Cardiac fibroblast (primary cell): ENCODE data around the gene SH2D7.

Experiments
- DNase-seq, 2 donors: peaks; one replicate each; pipeline versions ENCODE4 v3.0.0 to v3.0.0-alpha.2; 2010; ENCODE audit warnings: low read depth in 2 of 2
- H3K4me3 ChIP-seq, 2 donors: replicated peaks in 1 of 2; 1 replicate in 1 of 2; 2 replicates in 1 of 2; pipeline ENCODE4 v1.5.1; 2011; ENCODE audit warnings: low read depth in 2 of 2, low read length in 2 of 2, mild to moderate bottlenecking in 2 of 2, moderate library complexity in 1 of 2
- TF ChIP-seq, protein P1 (sequence below): IDR thresholded peaks from one replicate; pipeline ENCODE4 v1.5.1; 2011; ENCODE audit warnings: low read depth, mild to moderate bottlenecking, low read length, inconsistent platforms

The SH2D7 gene

DNA sequence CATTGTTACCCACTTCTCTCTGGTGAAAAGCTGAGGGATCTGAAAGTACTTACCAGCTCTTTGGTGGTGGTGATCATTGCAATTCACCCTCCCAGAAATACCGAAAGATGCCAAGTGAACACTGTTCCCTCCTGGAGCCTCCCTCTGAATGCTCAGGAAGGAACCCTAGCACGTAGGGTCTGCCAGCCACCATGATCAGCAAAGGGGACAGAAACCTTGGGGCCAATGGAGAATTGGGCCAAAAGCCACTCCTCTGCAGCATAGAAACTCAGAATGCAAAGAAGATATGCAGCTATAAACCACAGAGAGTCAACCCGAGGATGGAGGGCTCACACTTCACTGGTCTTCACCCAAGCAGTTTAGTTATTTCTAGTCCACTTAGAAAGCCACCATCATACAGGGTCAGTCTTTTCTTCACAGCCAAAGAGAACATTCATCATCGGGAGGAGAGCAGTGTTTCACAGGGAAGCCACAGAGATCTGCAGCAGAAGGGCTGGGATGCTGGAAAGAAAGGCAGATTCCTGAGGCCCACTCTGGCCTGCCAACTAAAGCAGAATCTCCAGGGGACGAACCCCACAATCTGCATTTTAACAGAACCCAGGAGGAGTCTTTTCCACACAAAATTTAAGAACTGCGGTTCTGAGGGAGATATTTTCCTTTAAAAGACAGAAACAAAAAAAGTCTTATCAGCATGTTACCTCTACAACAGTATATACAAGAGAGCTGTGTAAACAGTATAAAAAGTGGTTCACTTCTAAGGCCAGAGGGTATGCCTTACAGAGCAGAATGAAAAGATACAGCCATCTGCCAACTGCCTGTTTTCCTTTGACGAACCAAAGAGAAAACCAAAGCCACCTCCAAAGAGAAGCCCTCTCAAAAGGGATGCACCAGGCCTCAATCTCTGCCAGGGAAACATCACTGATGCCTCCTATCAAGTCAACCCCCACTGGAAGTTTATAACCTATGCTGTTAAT is 26.1 kb upstream of the SH2D7 start:
- H3K4me3 ChIP-seq, result no peak overlapping the region
- no peak for DNase-seq

DNA sequence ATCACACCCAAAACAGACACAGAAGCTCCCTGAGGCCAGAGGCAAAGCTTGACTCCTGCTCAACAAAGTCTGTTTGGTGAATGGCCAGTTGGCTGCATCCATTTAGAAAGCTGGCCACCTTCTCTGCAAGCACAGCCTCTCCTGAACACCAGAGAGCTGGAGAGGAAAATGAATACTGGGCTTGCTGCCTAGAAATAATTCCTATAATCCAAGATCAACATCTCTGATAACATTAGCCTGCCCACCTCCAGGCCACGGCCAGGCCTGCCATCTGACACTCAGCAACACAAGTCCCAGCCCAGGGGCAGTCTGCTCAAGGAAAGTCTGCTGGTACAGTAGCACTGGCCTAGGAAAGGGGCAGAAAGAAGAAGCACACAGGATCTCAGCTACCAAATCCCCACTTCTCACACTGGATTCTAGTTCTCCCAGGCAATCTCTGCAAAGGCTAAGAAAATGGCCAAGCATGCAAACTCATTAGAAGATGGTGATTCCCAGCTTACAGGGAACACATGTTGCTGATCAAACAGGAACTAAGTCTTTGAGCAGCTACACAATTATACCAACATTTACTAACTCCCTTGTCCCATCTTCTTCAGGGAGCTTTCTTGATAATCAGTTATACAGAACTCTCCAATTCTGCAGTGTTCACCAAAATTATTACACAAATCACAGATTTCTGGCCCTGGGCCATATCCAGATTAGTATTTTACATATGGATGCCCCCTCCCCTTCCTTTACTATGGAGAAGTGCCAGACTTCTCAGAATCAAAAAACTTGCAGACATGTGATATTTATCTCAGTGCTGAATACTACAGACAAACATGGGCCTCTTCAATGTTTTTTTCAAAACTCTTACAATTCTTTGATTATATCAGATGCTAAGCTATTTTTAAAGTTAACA is 24.8 kb upstream of the SH2D7 start:
- H3K4me3 ChIP-seq, result no peak overlapping the region
- TF ChIP-seq, protein P1, sequence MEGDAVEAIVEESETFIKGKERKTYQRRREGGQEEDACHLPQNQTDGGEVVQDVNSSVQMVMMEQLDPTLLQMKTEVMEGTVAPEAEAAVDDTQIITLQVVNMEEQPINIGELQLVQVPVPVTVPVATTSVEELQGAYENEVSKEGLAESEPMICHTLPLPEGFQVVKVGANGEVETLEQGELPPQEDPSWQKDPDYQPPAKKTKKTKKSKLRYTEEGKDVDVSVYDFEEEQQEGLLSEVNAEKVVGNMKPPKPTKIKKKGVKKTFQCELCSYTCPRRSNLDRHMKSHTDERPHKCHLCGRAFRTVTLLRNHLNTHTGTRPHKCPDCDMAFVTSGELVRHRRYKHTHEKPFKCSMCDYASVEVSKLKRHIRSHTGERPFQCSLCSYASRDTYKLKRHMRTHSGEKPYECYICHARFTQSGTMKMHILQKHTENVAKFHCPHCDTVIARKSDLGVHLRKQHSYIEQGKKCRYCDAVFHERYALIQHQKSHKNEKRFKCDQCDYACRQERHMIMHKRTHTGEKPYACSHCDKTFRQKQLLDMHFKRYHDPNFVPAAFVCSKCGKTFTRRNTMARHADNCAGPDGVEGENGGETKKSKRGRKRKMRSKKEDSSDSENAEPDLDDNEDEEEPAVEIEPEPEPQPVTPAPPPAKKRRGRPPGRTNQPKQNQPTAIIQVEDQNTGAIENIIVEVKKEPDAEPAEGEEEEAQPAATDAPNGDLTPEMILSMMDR, result no peak
- no peak for DNase-seq

More for the DNA sequence above, 26.1 kb upstream of the SH2D7 start:
- TF ChIP-seq, protein P1, result no peak

DNA sequence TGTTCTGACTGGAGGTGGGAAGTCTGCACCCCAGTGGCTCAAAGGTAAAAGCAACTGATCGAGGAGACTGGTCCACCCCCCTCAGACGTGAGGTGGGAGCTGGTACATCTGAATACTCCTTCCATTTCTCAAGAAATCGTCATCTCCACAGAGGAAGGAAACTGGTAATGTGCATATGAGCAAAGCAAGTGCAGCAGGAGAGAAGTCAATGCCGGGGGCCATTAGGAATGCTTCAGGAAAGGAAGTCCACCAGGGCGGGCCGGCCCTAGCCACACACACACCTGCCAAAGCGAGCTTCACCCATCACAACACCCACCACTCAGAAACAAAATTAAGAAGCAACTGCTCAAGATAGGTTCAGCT is 23.3 kb upstream of the SH2D7 start:
- no peak overlapping the region for H3K4me3 ChIP-seq
- TF ChIP-seq, protein P1, result no peak
- DNase-seq, result no peak

DNA sequence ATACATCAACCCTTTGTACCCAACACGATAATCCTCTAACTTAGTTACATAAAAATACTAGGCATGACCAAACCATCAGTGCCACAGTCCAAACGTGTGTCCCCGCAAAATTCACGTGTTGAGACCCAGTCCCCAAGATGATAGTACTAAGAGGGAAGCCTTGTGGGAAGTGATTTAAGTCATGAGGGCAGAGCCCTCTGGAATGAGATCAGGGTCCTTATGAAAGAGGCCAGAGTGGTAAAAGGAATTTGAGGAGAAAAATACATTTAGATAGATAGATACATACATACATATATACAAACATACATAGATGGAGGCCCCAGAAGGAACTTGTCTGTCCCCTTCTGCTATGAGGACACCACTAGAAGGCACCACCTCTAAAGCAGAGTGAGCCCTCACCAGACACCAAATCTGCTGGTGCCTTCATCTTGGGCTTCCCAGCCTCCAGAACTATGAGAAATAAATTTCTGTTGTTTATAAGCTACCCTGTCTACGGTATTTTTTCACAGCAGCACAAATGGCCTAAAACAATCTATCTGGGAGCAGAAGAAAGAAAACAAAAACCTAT is 22.8 kb upstream of the SH2D7 start:
- TF ChIP-seq, protein P1, result no peak
- DNase-seq, result no peak
- no peak overlapping the region for H3K4me3 ChIP-seq

DNA sequence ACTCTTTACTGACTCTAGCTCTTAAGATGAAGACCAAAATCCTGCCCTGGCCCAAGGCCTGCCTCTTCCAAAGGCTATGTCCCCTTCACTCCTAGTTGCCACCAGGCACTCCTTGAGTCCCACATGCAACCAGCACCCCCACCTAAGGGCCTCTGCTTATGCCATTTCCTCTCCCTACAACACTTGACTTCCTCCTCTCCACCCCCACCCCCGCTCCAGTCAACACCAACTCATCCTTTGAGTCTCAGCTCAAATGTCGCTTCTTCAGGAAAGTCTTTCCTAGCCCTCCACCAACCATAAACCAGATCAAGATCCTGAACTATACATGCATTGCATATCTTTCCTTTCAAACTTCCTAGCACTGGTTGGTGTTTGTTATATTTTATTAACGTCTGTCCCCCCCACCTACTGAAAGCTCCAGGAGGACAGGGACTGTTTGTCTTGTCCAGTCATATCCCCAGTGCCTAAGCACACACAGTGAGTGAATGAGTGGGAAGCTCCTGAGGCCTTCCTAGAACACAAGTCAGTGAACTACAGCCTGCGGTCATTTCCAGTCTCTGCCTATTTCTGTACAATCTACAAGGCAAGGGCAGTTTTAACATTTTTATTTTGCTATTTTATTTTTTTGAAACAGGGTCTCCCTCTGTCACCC is 22.2 kb upstream of the SH2D7 start:
- DNase-seq, result no peak
- no peak overlapping the region for H3K4me3 ChIP-seq
- TF ChIP-seq, protein P1, result no peak

DNA sequence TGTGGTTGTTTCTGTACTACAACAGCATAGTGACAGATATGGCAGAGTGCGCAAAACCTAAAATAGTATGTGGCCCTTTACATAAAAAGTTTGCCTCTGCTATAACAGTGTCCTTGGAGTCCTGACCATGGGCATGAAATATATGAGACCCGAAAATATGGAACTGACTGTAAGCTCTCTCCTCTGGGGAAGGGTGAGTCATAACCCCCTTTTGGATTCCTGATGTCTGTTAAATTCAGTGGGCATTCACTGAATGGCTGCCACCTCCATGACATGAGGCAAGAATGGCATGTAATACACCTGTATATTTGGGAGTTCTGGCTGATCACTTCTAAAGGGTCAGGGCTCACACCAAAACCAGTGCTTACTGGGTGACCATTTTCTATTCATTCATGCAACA is 21.0 kb upstream of the SH2D7 start:
- TF ChIP-seq, protein P1, result no peak
- H3K4me3 ChIP-seq, result no peak overlapping the region
- no peak for DNase-seq
